Measurements from ENCODE around the gene SATB1.

Gene SATB1

DNA sequence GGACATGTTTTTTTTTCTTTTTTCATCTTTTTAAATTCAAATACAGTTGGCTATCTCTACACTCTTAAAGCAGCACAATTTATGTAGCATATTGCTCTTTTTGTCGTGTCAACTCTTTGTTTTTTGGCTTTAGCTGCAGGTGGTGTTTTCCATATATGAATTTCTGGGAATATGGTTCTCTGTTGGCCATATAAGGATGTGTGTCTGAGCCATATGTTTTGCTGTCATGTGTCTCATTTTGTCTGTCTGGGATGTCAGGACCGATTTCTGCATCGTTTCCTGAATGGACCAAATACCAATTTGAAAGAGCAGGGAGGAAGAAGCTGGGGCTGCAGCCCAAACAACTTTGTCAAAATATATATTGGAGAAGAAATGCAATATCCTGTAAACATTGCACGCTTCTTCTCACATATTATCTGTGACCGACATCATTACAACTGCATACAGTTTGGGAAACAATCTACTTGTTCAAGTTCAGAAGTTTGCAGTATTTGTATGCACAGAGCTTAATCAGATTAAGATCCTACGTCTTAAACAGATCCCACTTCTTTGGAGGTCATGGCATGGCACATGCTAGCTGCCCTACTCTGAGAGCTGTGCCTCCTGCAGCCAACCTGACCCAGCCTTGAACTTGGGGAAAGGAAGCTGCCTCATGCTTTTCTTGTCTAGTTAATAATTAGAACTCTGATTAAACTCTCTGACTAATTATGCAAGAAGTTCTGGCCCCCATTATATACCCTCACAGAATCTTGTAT, 4.0 kb upstream of the SATB1 start:
- no peak for FAIRE-seq

DNA sequence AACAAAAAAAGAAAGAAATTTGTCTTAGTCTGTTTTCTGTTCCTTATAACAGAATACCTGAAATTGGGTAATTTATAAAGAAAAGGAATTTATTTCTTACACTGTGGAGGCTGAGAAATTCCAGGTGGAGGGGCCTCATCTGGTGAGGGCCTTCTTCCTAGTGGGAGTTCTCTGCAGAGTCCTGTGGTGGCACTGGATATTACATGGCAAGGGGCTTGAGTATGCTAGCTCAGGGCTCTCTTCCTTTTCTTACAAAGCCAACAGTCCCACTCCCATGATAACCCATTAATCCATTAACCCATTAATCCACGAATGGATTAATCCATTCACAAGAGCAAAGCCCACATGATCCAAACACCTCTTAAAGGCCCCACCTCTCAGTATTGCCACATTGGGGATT, 2.9 kb upstream of the SATB1 start:
- no peak for FAIRE-seq

DNA sequence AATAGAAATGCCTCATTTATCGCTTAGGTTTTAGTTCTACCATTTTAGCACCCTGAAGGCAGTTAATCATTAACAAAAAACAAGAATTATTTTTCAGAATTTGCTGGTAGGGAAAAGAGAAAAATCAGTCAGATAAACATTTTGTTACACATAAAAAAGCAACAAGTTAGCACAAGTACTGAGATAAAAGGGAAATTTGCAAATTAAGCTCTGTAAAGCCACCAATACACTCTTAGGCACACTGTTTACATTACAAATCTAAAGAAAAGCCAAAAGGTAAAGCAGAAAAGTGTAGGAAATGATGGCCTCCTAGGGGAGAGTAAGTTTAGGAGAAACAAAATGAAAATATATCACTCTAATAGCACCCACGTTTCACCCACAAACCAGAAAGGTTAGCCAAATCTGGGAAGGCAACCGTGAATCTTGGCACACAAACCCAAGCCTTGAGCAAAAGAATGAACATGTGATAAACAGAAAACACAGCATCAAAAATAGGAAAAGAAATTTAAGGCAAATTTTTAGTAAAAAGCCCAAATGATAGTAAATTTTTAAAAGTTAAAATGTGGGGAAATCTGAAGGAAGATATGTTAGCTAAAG, 1.6 kb upstream of the SATB1 start:
- no peak for FAIRE-seq

DNA sequence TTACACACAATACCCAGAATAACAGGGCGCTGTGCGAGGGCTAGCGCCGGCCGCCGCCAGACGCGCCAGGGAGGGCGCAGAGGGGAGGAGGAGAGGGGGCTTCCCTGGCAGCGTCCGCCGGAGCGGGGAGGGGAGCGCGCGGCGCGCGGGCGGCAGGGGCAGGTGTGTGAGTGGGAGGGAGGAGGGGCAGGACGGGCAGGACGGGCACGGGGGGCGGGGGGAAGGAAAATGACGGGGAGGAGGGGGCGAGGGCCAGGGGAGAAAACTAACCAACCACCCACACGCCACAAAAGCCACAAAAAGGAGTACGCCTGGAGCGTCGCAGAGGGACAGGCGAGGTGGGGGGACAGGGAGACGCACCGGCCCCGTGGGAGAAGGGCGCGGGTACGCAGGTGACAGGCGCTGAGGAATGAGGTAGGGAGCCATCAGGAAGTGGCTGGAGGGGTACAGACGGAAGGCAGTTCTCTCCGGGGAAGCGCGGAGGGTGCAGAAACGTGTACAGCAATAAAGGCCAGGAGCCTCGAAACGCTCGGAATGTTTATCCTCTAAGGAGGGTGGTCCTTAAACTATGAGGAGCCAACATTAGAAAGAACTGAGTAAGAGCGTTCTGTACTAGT, 610 bp upstream of the SATB1 start:
- FAIRE-seq: no peak

DNA sequence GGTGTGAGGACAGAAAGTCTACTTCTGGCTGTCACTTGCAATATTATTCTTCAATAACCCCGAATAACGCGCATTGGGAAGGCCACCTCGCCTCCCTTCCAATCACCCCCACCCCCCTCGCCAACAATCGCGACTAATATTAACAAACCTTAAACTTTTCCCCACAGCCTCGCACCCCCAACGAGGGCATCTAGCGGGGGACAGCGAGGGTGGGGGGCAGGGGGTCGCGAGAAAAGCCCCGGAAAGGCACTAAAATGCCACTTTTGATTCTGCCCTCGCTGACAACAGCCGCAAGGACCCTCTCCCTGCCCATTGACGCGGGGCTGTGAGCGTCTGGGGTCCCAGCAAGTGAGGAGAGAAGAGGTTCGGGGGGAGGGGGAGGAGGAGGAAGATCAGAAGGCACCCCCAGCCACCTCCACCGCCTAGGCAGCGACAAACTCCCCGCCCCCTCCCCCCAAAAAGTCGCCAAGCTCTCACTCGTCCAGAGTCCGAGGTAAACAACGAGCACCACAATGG, 868 bp downstream of the SATB1 start:
- no peak for FAIRE-seq

DNA sequence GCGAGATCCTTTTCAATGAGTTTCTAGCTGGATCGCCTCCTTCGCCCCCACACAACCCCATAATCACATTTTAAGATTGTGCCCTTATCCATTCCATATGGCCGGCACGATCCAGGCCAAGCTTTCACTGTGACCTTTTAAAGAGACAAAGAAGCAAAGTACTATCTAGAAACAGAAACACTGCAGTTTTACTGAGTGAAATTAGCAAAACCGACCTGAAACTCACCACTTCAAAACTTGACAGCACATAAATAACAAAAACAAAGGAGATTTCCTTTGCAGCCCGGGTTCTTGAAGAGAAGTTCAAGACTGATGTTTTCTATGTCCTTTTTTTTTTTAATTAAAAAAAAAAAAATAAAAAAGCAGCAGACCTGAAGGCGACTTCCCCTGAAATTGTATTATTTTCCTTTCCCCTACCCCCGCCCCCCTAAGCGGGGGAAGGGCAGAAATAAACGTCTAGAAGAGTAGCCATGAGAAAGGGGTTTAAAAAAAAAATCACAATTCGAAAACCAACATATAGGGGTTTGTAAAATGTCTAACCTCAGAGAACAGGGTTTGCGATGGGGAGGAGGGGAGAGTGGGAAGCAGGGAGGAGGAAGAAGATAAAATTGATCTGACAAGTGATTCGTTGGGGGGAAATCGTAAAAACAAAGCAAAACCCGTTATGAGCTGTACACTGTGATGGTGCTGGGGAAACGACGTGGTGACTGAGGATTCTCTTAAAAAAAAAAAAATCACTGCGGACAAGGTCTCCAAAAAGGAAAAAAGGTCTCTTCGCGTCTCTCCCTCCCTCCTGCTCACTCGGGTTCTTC, 1.5 kb downstream of the SATB1 start:
- FAIRE-seq: no peak

DNA sequence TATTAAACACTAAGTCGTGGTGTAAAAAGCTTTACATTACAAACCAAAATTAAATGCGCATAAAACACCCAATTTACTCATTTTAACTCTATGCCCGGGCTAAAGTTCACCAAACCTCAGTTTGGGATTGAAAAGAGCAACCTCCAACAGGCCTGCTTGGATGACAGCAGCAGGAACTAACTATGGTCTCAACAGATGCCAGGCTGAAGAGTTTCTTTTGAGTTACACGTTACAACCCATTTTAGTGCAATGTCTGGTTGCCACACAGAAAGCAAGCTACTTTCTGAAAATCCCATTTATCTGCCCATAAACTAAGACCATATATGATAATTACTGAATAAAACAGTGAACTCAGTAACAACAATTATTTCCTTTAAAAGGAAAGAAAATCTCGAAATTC, 2.2 kb downstream of the SATB1 start:
- FAIRE-seq: no peak

DNA sequence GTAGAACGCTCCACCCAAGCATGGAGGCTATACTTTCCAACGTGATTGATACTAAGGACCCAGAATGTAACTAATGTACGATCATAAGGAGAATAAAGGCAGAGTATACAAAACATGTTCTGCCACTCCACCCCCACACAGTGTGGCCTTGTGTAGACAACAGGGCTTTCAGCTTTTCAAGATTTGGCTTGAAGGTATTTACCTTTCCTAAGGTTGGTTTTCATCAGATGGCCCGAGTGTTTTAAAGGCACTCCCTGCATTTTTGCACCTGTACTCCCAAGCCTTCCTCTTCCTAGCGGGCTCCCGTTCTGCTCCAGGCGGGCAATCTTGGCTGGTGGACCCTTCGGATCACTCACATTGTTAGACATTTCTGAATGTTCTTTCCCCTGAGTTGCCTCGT, 4.6 kb downstream of the SATB1 start:
- no peak for FAIRE-seq

DNA sequence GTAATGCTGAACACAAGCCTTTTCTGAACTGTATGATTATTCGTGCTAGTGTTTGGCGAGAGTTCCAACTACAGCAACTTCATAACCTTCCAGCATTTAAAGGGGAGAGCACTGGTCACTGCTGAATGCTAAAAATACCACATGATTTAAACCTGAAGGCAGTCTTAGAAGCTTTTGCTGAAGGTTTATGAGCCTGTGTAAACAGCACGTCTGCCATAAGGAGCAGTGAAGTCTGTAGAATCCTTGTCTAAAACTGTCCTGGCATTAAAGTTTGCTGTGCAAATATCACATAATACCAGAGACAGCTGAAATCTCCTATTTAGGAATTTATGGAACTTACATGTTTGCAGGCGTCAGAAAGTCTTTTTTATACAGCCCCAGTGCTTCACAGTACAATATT, 5.9 kb downstream of the SATB1 start:
- no peak for FAIRE-seq

DNA sequence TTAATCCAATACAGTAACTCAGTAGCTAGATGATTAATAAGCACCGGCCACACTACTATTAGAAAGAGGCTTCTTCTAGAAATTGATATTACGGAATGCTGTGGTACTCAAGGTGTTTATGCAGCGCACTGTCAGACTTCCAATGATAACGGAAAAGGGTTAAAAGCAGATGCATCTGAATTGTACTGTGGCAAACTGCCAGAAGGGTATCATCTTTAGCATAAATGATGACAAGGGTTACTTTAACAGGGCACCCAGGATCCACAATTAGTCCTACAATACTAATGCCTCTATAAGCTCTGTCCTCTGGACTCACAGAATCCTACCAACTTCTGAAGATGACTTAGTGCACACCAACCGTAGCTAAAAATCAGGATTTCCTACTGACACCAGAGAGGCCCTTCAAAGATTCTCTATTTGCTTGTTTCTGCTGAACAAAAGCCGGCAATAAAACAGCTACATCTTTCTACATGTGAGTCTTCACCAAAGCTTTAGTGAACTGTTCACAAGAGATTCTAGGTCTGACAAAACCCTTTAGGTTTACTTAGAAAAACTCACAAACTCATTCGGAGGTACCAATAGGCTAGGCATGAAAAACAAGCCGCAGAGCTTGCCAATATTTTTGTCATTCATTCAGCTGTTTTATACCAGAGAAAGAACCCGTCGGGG, 7.1 kb downstream of the SATB1 start:
- no peak for FAIRE-seq

DNA sequence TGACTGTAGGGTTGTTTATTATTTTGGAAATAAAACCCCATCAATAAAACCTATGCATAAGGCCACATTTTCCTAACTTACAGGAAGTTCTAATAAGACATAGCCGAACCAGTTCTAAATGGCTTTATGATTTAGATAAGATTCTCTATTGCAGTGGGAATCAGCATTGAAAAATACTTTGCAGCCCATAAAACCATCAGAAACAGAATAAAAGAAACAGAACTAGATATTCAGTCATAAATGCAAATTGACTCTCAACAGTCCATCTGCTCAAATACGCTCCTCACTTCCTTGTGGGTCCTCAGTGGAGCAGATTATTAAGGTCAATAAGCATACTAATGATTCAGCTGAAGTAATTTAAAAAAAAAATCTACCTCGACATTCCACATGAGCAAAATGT, 8.8 kb downstream of the SATB1 start:
- no peak for FAIRE-seq

DNA sequence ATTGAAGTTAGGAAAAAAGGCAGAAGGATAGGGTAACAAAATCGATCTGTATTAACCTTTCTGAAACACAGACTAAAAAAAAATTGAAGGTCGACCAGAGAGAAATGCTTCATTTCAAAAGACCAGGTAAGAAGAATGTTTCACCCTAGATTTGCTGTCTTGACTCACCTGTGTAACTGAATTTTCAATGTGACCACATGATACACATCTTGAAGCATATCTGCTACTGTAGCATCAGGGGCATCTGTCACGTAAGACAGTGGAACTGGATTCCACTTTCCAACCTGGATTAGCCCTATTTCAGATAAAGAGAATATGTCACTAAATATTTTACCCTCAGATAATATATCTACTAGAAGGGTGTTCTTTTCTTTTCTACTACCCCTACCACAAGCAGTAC, 9.3 kb downstream of the SATB1 start:
- no peak for FAIRE-seq

DNA sequence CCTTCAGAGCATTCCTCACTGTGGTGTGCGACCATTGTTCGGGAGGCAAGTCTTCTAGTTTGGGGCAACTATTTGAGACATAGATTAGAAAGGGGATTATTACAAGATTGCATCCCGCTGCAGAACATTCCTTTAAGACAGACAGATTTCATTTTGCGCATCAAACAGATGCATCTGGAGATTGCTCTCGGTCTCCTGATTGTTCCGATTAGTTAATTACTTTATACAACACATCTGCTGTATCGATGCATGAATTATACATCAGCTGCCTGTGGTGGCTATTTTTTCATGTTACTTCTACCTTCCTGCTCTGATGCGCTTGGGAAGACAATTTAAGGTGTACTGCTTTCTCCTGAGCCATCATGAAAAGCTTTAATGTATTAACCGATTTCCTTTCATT, 10.0 kb downstream of the SATB1 start:
- no peak for FAIRE-seq

DNA sequence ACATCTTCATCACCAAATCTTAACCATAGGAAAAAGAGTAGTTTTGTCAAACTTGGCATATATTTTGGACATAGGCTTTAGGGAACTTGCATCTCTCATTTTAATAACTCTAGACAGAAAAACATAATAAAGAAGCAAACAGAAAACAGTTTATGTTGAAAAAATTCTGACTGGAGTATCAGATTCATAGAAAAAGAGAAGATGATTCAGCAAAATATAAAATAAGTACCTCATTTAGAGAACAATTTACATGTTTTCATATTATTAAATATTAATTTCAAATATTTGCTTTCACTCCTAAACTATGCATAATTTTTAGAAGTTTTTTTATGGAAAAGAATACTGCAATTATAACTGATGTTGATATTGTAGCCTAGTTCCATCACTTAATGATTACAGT, 12.5 kb downstream of the SATB1 start:
- FAIRE-seq: no peak

DNA sequence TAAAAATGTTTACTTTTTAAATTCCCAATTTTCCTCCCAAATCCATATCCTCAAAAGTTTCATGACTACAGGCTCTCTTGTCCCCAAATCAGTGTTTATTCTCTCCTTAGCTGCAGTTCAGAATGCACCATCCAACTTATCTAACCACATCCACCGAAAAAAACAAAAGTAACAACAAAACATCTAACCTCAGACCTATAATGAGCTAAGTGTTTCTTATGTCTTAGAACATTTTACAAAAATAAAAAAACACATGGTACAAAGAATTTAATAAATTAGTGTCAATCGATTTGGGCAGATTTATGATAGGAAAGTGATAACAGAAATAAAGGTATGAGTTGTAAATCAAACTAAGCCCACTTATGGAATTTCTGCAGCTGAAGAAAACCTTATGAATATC, 13.6 kb downstream of the SATB1 start:
- FAIRE-seq: no peak

DNA sequence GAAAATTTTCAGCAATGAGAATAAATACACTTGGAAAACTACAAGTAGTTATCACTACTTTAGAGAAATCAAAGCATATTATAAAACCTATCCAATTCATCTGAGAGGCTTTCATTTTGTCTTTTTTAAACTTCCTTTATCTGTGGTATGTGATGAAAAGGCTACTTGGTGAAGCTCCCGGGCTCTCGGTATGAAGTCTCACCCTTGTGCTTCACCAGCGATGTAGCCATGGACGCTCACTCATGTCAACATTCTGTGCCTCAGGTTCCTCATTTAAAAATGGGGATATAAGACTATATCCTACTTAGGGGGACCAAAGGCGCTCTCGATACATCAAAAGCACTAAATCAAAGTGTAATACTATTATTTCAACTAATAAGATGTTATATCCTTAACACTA, 14.9 kb downstream of the SATB1 start:
- no peak for FAIRE-seq

DNA sequence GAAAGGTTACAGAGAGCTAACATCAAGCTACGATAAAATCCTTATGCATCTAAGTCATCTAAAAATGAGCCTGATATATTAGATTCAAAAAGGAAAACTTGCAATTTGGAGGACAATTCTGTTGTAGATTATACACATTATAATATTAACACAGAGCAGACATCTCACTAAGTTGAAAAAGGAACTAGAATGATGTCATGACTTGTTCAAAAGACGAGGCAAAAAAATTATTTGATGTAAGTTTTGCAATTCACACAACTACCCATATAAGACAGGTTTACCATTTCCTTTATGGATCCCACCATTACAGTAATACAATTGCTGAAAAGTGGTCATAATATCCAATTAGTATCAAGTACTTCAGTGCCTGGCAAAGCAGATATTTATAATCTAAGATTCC, 15.9 kb downstream of the SATB1 start:
- FAIRE-seq: no peak

DNA sequence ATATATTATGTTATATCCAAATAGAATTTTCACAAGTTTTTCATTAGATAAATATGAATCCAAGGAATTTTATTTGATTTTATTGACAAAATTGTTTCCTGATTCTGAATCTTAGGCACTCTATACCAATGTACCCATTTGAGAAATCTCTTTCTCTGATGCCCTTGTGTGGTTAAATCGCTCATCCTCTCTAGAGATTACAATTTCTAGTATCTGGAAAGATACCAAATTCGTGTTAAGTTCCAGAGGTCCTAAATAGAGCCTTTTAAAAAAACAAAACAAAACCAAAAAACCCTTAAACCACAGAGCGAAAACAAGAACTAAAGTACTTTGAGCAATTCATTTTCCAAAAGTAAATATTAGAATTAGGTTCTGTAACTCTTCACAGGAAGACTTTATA, 20.0 kb downstream of the SATB1 start:
- no peak for FAIRE-seq

DNA sequence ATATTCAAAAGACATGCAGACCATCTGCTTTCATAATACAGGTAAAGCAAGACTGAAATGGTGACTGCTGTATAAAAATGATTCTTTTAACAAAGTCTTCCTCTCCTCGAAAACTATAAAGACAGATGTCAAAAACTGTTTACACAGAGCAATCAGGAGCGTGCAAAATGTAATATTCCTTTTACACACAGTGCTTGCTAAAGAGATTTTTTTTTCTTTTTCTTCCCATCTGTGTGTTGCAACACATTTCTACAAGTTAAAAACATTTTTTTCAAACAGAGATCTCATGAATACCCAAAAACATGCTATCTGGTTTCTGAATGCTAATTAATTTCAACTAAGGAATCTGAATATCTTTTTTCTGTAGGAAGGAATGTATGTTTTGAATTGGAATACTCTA, 22.1 kb downstream of the SATB1 start:
- FAIRE-seq: no peak

DNA sequence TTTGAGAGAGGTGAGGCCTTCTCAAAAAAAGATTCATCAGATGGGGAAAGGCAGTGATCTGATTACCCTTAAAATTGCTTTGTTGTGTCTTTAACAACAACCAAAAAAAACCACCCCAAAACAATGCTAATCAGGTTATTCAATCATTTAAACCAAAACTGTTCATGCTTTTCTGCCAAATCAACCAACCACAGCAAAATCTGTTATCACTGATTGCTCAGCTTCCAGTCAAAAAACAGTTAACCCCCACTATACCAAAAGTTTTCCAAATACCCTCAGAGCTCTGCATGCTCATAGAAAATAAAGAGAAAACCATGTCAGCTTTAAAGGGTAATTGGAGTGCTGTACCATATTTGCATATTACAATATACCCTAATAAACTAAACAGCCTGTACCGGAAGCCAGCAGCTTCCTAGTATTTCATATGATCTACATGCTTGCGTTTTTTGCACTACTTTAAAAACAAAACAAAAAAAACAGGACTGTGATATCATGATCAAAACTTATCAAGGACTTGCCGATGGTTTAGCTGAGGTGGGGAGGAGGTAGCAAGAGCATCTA, 22.8 kb downstream of the SATB1 start:
- FAIRE-seq: no peak

DNA sequence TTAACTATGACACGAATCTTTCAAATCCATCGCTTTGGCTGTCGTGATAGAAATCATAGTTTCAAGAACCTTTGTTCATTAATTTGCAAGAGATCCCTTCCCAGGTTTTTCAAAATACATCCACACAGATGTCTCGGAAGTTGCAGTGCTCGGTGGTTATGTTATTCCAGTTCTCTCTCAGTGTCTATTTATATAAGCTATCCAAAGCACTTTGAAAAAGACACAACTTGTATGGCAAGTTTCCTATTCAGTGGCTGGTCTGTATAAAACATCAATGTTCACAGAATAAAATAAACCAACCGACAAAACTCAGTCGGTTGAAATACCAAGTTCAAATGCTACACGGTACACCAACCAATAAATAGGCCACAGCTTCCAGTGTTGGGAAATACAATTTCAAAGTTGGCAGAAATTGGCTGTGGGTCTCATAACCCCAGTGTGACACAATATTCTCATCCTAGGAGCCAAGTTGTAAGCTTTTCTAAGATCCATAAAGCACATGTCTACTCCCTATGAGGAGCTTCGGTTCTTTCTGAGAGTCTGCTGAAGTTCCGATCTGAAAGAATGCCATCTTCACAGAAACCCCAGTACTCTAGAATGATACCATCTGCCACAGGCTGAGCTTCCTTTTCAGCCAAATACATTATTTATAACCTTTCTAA, 23.7 kb downstream of the SATB1 start:
- no peak for FAIRE-seq

DNA sequence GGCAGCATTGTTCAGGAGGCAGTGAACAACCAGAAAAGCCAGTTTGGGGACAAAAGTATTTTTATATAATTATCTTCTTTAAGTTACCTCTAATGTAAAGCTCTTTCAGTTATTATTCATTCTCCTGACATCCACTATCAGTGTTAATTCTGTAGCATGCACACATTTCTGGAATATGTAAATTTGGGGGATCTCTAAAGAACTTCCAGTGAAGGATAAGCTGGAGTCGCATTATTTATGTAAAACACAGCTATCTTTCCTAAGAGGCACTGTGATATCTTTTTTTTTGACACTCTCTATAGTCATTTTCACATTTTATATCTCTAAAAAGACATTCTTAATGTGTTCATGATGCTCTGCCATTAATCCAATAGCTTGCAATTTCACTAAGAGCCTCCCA, 26.7 kb downstream of the SATB1 start:
- no peak for FAIRE-seq

Data from G401.6 (cell line).